Measurements from ENCODE around the gene GGN.
"Not testable (repeated sequence)": the region's sequence is repeated elsewhere in the genome, so short reads cannot be mapped to it uniquely, and the experiment has no call there.

GGN gene

DNA sequence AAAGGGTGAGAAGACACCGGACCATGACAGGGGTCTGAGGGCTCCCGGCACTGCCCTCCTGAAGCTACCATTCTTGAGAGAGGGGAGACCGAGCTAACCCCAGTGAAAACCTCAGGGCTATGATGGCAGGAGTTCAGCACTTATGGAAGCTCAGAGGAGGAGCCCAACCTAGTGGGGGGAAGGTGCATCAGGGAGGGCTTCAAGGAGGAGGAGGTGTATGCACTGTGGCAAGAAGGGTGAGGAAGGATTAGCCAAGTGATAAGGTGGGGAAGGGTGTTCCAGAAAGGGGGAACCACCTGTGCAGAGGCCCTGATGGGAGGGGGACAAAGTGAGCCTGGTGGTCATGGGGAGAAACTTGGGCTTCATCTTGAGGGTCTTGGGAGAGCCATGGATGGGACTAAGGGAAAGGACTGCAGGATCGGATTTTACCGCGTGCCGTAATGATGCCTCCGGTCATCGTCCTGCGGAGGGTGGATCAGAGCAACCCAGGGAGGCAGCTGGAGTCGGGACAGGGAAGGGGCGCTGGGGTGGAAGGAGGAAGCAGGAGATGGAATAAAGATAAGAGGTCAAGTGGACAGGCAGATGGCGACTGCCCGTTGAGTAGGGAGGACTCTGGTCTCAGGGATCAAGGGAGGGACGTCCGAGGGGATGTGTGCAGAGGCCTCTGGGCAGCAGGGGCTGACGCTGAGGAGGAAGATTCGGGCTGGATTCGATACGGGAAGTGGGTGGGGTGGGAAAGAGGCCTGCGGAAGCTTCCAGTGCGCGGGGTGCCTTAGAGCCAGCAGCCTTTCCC is 26.8 kb downstream of the GGN start:
- no peak for DNase-seq

- no peak for DNase-seq
These were observed 27.5 kb downstream of the GGN start for GRCh38 chr19:38360351-38360750.

GRCh38 chr19:38359242-38360021 is 28.4 kb downstream of the GGN start:
- DNase-seq = no peak

DNA sequence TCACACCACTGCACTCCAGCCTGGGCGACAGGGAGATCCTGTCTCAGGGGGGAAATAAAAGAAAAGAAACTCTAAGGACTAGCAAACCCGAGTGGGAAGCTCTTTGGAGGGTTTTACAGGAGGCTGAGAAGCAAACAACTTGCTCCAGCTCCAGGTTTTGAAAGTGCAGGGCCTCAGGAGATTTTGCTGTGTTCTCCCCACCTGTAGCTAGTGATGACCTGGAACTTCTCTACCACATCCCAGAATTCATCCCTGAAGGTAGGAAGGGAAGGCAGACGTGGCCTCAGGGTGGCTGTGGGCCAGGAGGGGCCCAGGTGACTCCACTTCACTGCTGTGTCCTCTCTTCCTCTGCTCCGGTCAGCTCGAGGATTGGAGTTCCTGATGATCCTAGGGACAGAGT is 29.8 kb downstream of the GGN start:
- DNase-seq = no peak

GRCh38 chr19:38355728-38356725 is 31.8 kb downstream of the GGN start:
- no peak for DNase-seq

GRCh38 chr19:38352611-38353010 is 35.2 kb downstream of the GGN start:
- no peak for DNase-seq

GRCh38 chr19:38351865-38352395 is 35.9 kb downstream of the GGN start:
- no peak for DNase-seq

DNA sequence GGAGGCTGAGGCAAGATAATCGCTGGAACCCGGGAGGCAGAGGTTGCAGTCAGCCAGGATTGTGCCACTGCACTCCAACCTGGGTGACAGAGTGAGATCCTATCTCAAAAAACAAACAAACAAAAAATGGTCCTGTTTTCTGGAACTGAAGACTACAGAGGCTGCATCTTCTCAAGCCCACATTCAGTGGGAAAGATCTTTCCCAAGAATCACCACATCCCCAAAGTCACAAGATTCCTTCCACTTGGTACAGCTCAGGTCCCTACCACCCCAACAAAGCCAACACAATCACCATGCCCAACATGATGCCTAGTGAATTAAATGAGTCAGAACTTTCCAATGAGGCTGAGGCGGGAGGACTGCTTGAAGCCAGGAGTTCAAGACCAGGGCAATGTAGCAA is 37.0 kb downstream of the GGN start:
- no peak for DNase-seq

DNA sequence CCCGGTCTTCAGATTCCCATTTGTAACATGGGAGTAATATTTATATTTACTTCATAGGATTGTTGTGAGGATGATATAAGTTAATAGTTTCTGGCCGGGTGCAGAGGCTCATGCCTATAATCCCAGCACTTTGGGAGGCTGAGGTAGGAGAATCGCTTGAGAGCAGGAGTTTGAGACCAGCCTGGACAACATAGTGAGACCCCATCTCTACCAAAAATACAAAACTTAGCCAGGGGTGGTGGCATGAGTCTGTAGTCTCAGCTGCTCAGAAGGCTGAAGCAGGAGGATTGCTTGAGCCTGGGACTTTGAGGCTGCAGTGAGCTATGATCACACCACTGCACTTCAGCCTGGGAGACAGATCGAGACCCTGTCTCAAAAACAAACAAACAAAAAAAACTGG is 41.0 kb downstream of the GGN start:
- DNase-seq = no peak

GRCh38 chr19:38340927-38341326 is 46.9 kb downstream of the GGN start:
- DNase-seq = no peak

GRCh38 chr19:38339011-38339410 is 48.8 kb downstream of the GGN start:
- not testable (repeated sequence) for DNase-seq

GRCh38 chr19:38337360-38337653 is 50.5 kb downstream of the GGN start:
- DNase-seq = no peak

- peak; percentile 91 for DNase-seq
These were observed 51.0 kb downstream of the GGN start for GRCh38 chr19:38336638-38337359.

- peak; percentile 92 for DNase-seq
These were observed 51.7 kb downstream of the GGN start for GRCh38 chr19:38335949-38336637.
